Renal cortex interstitium (tissue), 15 donors: ENCODE results near the gene OR52L1. TPM values are rescaled to one million over a fixed set of nuclear protein-coding genes. Genes with fewer than 3 reads are reported as not detected.

Experiments used
- DNase-seq, 11 donors: peaks; one replicate each; pipeline ENCODE4 v3.0.0-alpha.2; 2013; ENCODE audit warnings: low read depth in 9 of 11, low spot score in 4 of 11; ENCODE audit errors: extremely low read depth in 1 of 11
- long read RNA-seq, 16 experiments: transcript quantifications; one replicate each; lab custom pipeline, GENCODE V29; 2026
- polyA plus RNA-seq, 3 donors: library from polyadenylated mRNA; unstranded; fragments of 120-200 nt; gene quantifications; one replicate each; pipeline ENCODE4 v1.2.1, GENCODE V29; 2013; ENCODE audit not compliant: insufficient read length in 3 of 3

Gene OR52L1
- not detected for polyA plus RNA-seq
- long read RNA-seq, donor 1 = 0 reads
- long read RNA-seq, donor 2 = 0 reads
- long read RNA-seq, donor 3 = 0 reads
- long read RNA-seq, donor 4 = 0 reads
- long read RNA-seq, donor 5 = 0 reads
- long read RNA-seq, donor 6 = 0 reads
- long read RNA-seq, donor 7 = 0 reads
- long read RNA-seq, donor 8 = 0 reads
- long read RNA-seq, donor 9 = 0 reads
- long read RNA-seq, donor 10 = 0 reads
- long read RNA-seq, donor 11 = 0 reads
- long read RNA-seq, donor 12 = 0 reads
- long read RNA-seq, donor 13 = 0 reads
- long read RNA-seq, donor 14 = 0 reads
- long read RNA-seq, donor 15 = 0 reads
- long read RNA-seq, donor 16 = 0 reads

GRCh38 chr11:5986885-5987284 lies at the start of gene OR52L1:
Gene OR52L1 (minus strand): TSS chr11:5986985. CDS start chr11:5986930, 55 bp downstream.
- DNase-seq = no peak

GRCh38 chr11:6030708-6031405 lies 44.1 kb upstream of the OR52L1 start, which contains the start of gene OR56A1:
Gene OR56A1 (minus strand): TSS chr11:6030758. CDS start chr11:6027692, 3,066 bp downstream.
- DNase-seq = no peak

- DNase-seq = no peak
These were observed 40.7 kb upstream of the OR52L1 start for GRCh38 chr11:6027501-6027900.

GRCh38 chr11:6025056-6025455 lies 38.3 kb upstream of the OR52L1 start:
- no peak for DNase-seq

- DNase-seq = peak in 9 of 11 donors; percentile 3 to 38 (median 13)
These were observed 36.2 kb upstream of the OR52L1 start for GRCh38 chr11:6022956-6023355.

GRCh38 chr11:6013042-6013441 lies 26.3 kb upstream of the OR52L1 start:
- DNase-seq = no peak

GRCh38 chr11:6012035-6012668 lies 25.4 kb upstream of the OR52L1 start:
- no peak for DNase-seq

- DNase-seq = no peak
These were observed 20.1 kb upstream of the OR52L1 start, which contains the start of gene OR56A4 for GRCh38 chr11:6006846-6007245. Gene OR56A4 (minus strand): TSS chr11:6006946. CDS start chr11:6002992, 3,954 bp downstream.

GRCh38 chr11:6006395-6006794 lies 19.6 kb upstream of the OR52L1 start:
- no peak for DNase-seq

GRCh38 chr11:6002202-6002699 lies 15.5 kb upstream of the OR52L1 start:
- no peak for DNase-seq

GRCh38 chr11:5994791-5995190 lies 8.0 kb upstream of the OR52L1 start:
- DNase-seq = no peak

GRCh38 chr11:5992604-5993251 lies 5.9 kb upstream of the OR52L1 start:
- DNase-seq = no peak

GRCh38 chr11:5992150-5992549 lies 5.4 kb upstream of the OR52L1 start:
- DNase-seq = no peak

- DNase-seq = no peak
These were observed 2.4 kb upstream of the OR52L1 start for GRCh38 chr11:5989203-5989602.

GRCh38 chr11:5983443-5983842 lies 3.3 kb downstream of the OR52L1 start:
- DNase-seq = no peak

- no peak for DNase-seq
These were observed 13.3 kb downstream of the OR52L1 start for GRCh38 chr11:5973530-5973929.

GRCh38 chr11:5968394-5968793 lies 18.4 kb downstream of the OR52L1 start, which contains the start of gene OR56A5:
Gene OR56A5 (minus strand): TSS chr11:5968494. CDS start chr11:5968494, 0 bp downstream.
- no peak for DNase-seq

GRCh38 chr11:5967708-5968107 lies 19.1 kb downstream of the OR52L1 start:
- no peak for DNase-seq

- no peak for DNase-seq
These were observed 19.8 kb downstream of the OR52L1 start for GRCh38 chr11:5966958-5967357.
